H1 (cell line): ENCODE data around the gene GPR17. TPM values are rescaled to one million over a fixed set of nuclear protein-coding genes. Genes with fewer than 3 reads are reported as not detected.
A peak's percentile ranks its signal among the peaks of the same experiment; 100 is the strongest.

Experiments used
- CTCF ChIA-PET: fragments of 300-600 bp; sonication (Branson Sonifier 250); formaldehyde crosslinking; loops from one replicate; lab custom pipeline; 2021; ENCODE audit not compliant: partially characterized antibody; lab: Charles Lee
- POLR2A ChIA-PET: fragments of 300-600 bp; sonication (Branson Sonifier 250); formaldehyde crosslinking; loops from one replicate; lab custom pipeline; 2021; ENCODE audit warnings: inconsistent platforms; ENCODE audit not compliant: partially characterized antibody; lab: Charles Lee
- DNase-seq, 2 experiments: peaks; one replicate each; pipeline versions ENCODE4 v3.0.0 to v3.0.0-alpha.2; 2010 to 2022; ENCODE audit warnings: low spot score in 2 of 2, low read depth in 1 of 2, mixed read lengths in 1 of 2
- FAIRE-seq: peaks from 2 replicates; lab custom pipeline; 2011; peaks lifted over from hg19 to GRCh38; lab: Jason Lieb, UNC
- H2AFZ ChIP-seq: 2 replicates; pipeline ENCODE4 v1.8.1; 2012; ENCODE audit warnings: low read length, inconsistent platforms
- H2AK5ac ChIP-seq: 2 replicates; pipeline ENCODE4 v1.6.1; 2013; ENCODE audit warnings: low read depth, low read length
- H2BK120ac ChIP-seq: replicated peaks from 2 replicates; pipeline ENCODE3; 2013; ENCODE audit warnings: low read depth, low read length, inconsistent platforms
- H2BK12ac ChIP-seq: 2 replicates; pipeline ENCODE4 v1.6.1; 2013; ENCODE audit warnings: low read depth, low read length
- H2BK15ac ChIP-seq: 2 replicates; pipeline ENCODE4 v1.6.1; 2013; ENCODE audit warnings: low read length
- H2BK20ac ChIP-seq: 2 replicates; pipeline ENCODE4 v1.6.1; 2013; ENCODE audit warnings: low read length
- H2BK5ac ChIP-seq: 2 replicates; pipeline ENCODE4 v1.6.1; 2013; ENCODE audit warnings: low read depth, low read length
- H3K14ac ChIP-seq: 2 replicates; pipeline ENCODE4 v1.6.1; 2013; ENCODE audit warnings: inconsistent platforms; ENCODE audit not compliant: insufficient read length
- H3K18ac ChIP-seq: 2 replicates; pipeline ENCODE4 v1.6.1; 2013; ENCODE audit warnings: low read length; ENCODE audit errors: extremely low read depth
- H3K23ac ChIP-seq: 2 replicates; pipeline ENCODE4 v1.6.1; 2013; ENCODE audit warnings: inconsistent platforms; ENCODE audit not compliant: insufficient read length
- H3K23me2 ChIP-seq: 2 replicates; pipeline ENCODE4 v1.6.1; 2013; ENCODE audit warnings: low read depth, low read length
- H3K27ac ChIP-seq: 2 replicates; pipeline ENCODE4 v1.6.1; 2011; ENCODE audit warnings: low read depth, low read length, inconsistent platforms
- H3K27me3 ChIP-seq, 4 experiments: replicated peaks in 1 of 4; 1 replicate in 1 of 4; 2 replicates in 3 of 4; pipeline versions ENCODE4 v1.6.1 to v1.8.1; 2011 to 2013; ENCODE audit warnings: low read length in 3 of 4, mild to moderate bottlenecking in 3 of 4, inconsistent platforms in 2 of 4, mixed read lengths in 2 of 4, moderate library complexity in 1 of 4; ENCODE audit not compliant: control insufficient read depth in 3 of 4, insufficient read depth in 3 of 4; ENCODE audit errors: extremely low read depth in 1 of 4
- H3K36me3 ChIP-seq, 4 experiments: 2 replicates each; pipeline versions ENCODE4 v1.6.1 to v1.8.1; 2011 to 2013; ENCODE audit warnings: mild to moderate bottlenecking in 4 of 4, low read length in 3 of 4, moderate library complexity in 2 of 4, control low read depth in 1 of 4, inconsistent platforms in 1 of 4; ENCODE audit not compliant: insufficient read depth in 4 of 4, control insufficient read depth in 2 of 4
- H3K4ac ChIP-seq: replicated peaks from 2 replicates; pipeline ENCODE3; 2013; ENCODE audit warnings: low read length, low read depth, mixed read lengths, inconsistent platforms; ENCODE audit not compliant: insufficient read length
- H3K4me1 ChIP-seq, 4 experiments: replicated peaks in 1 of 4; 1 replicate in 1 of 4; 2 replicates in 3 of 4; pipeline versions ENCODE4 v1.6.1 to v1.8.1; 2011 to 2013; ENCODE audit warnings: low read length in 3 of 4, inconsistent platforms in 2 of 4, mixed read lengths in 1 of 4; ENCODE audit not compliant: insufficient read depth in 4 of 4, control insufficient read depth in 3 of 4
- H3K4me2 ChIP-seq, 2 experiments: 2 replicates each; pipeline versions ENCODE4 v1.6.1 to v1.8.1; 2011 to 2013; ENCODE audit warnings: low read depth in 2 of 2, low read length in 2 of 2, control low read depth in 1 of 2, inconsistent platforms in 1 of 2, mild to moderate bottlenecking in 1 of 2; ENCODE audit not compliant: insufficient read depth in 1 of 2
- H3K4me3 ChIP-seq, 4 experiments: fragments of 200-600, 300-600 bp in 1 of 4; sonication (generic), shearing (Covaris generic), sonication (Bioruptor Twin) in 1 of 4; 2 replicates each; pipeline versions ENCODE4 v1.5.1 to v1.8.1; 2011 to 2016; ENCODE audit warnings: low read length in 4 of 4, low read depth in 3 of 4, control low read depth in 2 of 4, inconsistent platforms in 2 of 4, mild to moderate bottlenecking in 2 of 4, mixed read lengths in 1 of 4, moderate library complexity in 1 of 4; ENCODE audit not compliant: insufficient read depth in 2 of 4; ENCODE audit errors: extremely low read depth in 1 of 4
- H3K56ac ChIP-seq: replicated peaks from 2 replicates; pipeline ENCODE3; 2013; ENCODE audit warnings: low read depth, mild to moderate bottlenecking, mixed read lengths, low read length, inconsistent platforms; ENCODE audit not compliant: insufficient read length
- H3K79me1 ChIP-seq: 2 replicates; pipeline ENCODE4 v1.6.1; 2013; ENCODE audit warnings: low read depth, low read length, control low read depth
- H3K79me2 ChIP-seq, 2 experiments: 2 replicates each; pipeline versions ENCODE4 v1.6.1 to v1.8.1; 2012 to 2013; ENCODE audit warnings: low read length in 2 of 2, mild to moderate bottlenecking in 2 of 2, inconsistent platforms in 1 of 2; ENCODE audit not compliant: insufficient read depth in 2 of 2, control insufficient read depth in 1 of 2
- H3K9ac ChIP-seq, 4 experiments: replicated peaks in 1 of 4; 1 replicate in 1 of 4; 2 replicates in 3 of 4; pipeline versions ENCODE4 v1.6.1 to v1.8.1; 2011 to 2013; ENCODE audit warnings: low read depth in 3 of 4, low read length in 3 of 4, control low read depth in 2 of 4, mild to moderate bottlenecking in 2 of 4, moderate library complexity in 2 of 4, inconsistent platforms in 1 of 4; ENCODE audit errors: extremely low read depth in 1 of 4
- H3K9me3 ChIP-seq, 2 experiments: 2 replicates each; pipeline versions ENCODE4 v1.6.1 to v1.8.1; 2012 to 2013; ENCODE audit warnings: mild to moderate bottlenecking in 2 of 2, moderate library complexity in 2 of 2, control low read depth in 1 of 2, inconsistent platforms in 1 of 2, low read depth in 1 of 2, low read length in 1 of 2, mixed read lengths in 1 of 2; ENCODE audit not compliant: insufficient read depth in 2 of 2
- H4K20me1 ChIP-seq, 2 experiments: replicated peaks in 1 of 2; 2 replicates each; pipeline versions ENCODE3 to v1.8.1; 2011 to 2013; ENCODE audit warnings: inconsistent platforms in 2 of 2, low read length in 2 of 2, mild to moderate bottlenecking in 1 of 2; ENCODE audit not compliant: insufficient read depth in 2 of 2, control insufficient read depth in 1 of 2
- H4K5ac ChIP-seq: 2 replicates; pipeline ENCODE4 v1.6.1; 2013; ENCODE audit warnings: low read length, low read depth, mixed read lengths, inconsistent platforms; ENCODE audit not compliant: insufficient read length
- H4K8ac ChIP-seq: 2 replicates; pipeline ENCODE4 v1.8.0; 2013; ENCODE audit warnings: mild to moderate bottlenecking, moderate library complexity, low read length, inconsistent platforms; ENCODE audit not compliant: insufficient read depth; ENCODE audit errors: extremely low read depth
- H4K91ac ChIP-seq: replicated peaks from 2 replicates; pipeline ENCODE3; 2013; ENCODE audit warnings: low read length, mixed read lengths, inconsistent platforms; ENCODE audit not compliant: insufficient read length
- EZH2 ChIP-seq: fragments of 200-600 bp; sonication (generic); IDR thresholded peaks from 2 replicates; pipeline ENCODE4 v1.7.1; 2012; ENCODE audit warnings: low read depth, mild to moderate bottlenecking, moderate library complexity, low read length, inconsistent platforms; ENCODE audit not compliant: severe bottlenecking
- KDM4A ChIP-seq: IDR thresholded peaks from one replicate; pipeline ENCODE4 v1.7.1; 2012; ENCODE audit warnings: low read depth, mild to moderate bottlenecking, moderate library complexity, low read length, inconsistent platforms; ENCODE audit not compliant: severe bottlenecking
- SUZ12 ChIP-seq: fragments of 200-600 bp; sonication (generic); IDR thresholded peaks from 2 replicates; pipeline ENCODE4 v1.6.1; 2012; ENCODE audit warnings: mild to moderate bottlenecking, inconsistent platforms, low read length, moderate library complexity, mixed read lengths
- TAF1 ChIP-seq: IDR thresholded peaks from 2 replicates; pipeline ENCODE4 v1.6.1; 2011; ENCODE audit warnings: mild to moderate bottlenecking, low read depth, low read length
- YY1 ChIP-seq: IDR thresholded peaks from 2 replicates; pipeline ENCODE4 v1.6.1; 2011; ENCODE audit warnings: low read depth, mild to moderate bottlenecking, low read length
- WGBS, 2 experiments: shearing (Covaris generic) in 1 of 2; methylation state at CpG; one replicate each; pipeline versions ENCODE4 v1.1.6 to v1.1.7; 2013 to 2015; ENCODE audit warnings: low lambda C conversion rate in 2 of 2, mixed read lengths in 2 of 2, inconsistent platforms in 1 of 2, low coverage in 1 of 2, missing lambda C conversion rate in 1 of 2; ENCODE audit not compliant: insufficient replicate concordance in 2 of 2, insufficient coverage in 1 of 2, insufficient read length in 1 of 2; ENCODE audit errors: extremely low coverage in 1 of 2, missing lambda C conversion rate in 1 of 2; 5-methylcytosine and 5-hydroxymethylcytosine counted together
- polyA plus RNA-seq, 7 experiments: library from polyadenylated mRNA; depleted of rRNA in 3 of 7; stranded (reverse) in 5 of 7; unstranded in 2 of 7; fragments of >200 nt in 5 of 7; fragments of 200-250 nt in 2 of 7; gene quantifications; 1 replicate in 5 of 7; 2 replicates in 1 of 7; 4 replicates in 1 of 7; pipeline versions ENCODE4 v1.2.1 to v1.2.3, GENCODE V29; 2011 to 2013; ENCODE audit warnings: missing spikeins in 2 of 7, mixed read lengths in 2 of 7
- total RNA-seq: library from RNA; stranded (reverse); fragmentation: NEBNext Ultra II Directional; extraction: Animal tissue kit (Norgen Biotek cat#: 25700); gene quantifications from 2 replicates; pipeline ENCODE4 v1.2.1, GENCODE V29; 2021

Gene GPR17
- total and polyA plus RNA-seq, 2 of the 8 experiments (the other 6 are each of a cell fraction or from before 2014, with no cell fraction given) = 0.03 TPM; not detected in 1

- peak overlapping the region; percentile 43 to 71 for H3K4me2 ChIP-seq
Observed at GRCh38 chr2:127664065-127664894, 18.3 kb downstream of the GPR17 start.

More at GRCh38 chr2:127664065-127664894, 18.3 kb downstream of the GPR17 start:
- TF ChIP-seq YY1 (0 out of 2 replicates have a peak, but pooled peaks have one; percentile 36), SUZ12 (peak; percentile 63; the same call in 1 of the 2 replicates), EZH2 (peak; percentile 47), KDM4A (peak; percentile 89), TAF1 (no peak)
- H3K4ac ChIP-seq = peak overlapping the region; percentile 63
- FAIRE-seq (no peak), DNase-seq (no peak)
- peak overlapping the region; percentile 83; the same call in 1 of the 2 replicates for H3K18ac ChIP-seq
- peaks cover 0 to 3% (median 0%) of the 10 kb centered on the region in 4 experiments; a peak in 3 of 7 replicates for H3K4me1 ChIP-seq
- no peak overlapping the region for H2BK12ac ChIP-seq
- H3K27ac ChIP-seq = no peak overlapping the region
- peaks cover 3% of the 10 kb centered on the region; the same call in 1 of the 2 replicates for H3K23me2 ChIP-seq
- H3K23ac ChIP-seq = no peak overlapping the region
- H3K27me3 ChIP-seq = peaks cover 9 to 33% (median 25%) of the 10 kb centered on the region in 4 experiments
- no peak overlapping the region for H2AK5ac ChIP-seq
- no peaks in the 10 kb centered on the region for H3K36me3 ChIP-seq
- no peaks in the 10 kb centered on the region for H4K20me1 ChIP-seq
- H4K8ac ChIP-seq = peak overlapping the region; percentile 76; the same call in 1 of the 2 replicates
- no peak overlapping the region for H3K14ac ChIP-seq
- no peak overlapping the region for H2BK20ac ChIP-seq
- H3K4me3 ChIP-seq = peak overlapping the region; percentile 25 to 63 (median 45)
- no peak overlapping the region for H4K5ac ChIP-seq
- ChIA-PET CTCF (interaction anchor here (0.6 to 2.6 kb wide), 8 partner anchors 12 to 245 kb away, joined by 3 to 11 read pairs (median 4); no protein-coding TSS in a partner anchor), POLR2A (interaction anchor here (1.1 to 3.8 kb wide), 2 partner anchors 11 to 147 kb away, joined by 3 to 21 read pairs; partner anchors contain the start of genes LIMS2 and WDR33)
- no peaks in the 10 kb centered on the region for H3K79me1 ChIP-seq
- H3K9ac ChIP-seq = peak overlapping the region in 2 of 4 experiments; percentile 20 to 67; a peak in 3 of 7 replicates
- no peak overlapping the region for H2BK15ac ChIP-seq
- 22% methylated on average over 34 of the region's 69 CpGs; no CpG with 5 or more reads in 1 of the 2 experiments for WGBS, 2 experiments
- peak overlapping the region; percentile 91; the same call in 1 of the 2 replicates for H2AFZ ChIP-seq
- H3K56ac ChIP-seq = no peak overlapping the region
- H4K91ac ChIP-seq = no peak overlapping the region
- H3K79me2 ChIP-seq = no peaks in the 10 kb centered on the region
- H2BK120ac ChIP-seq = no peak overlapping the region
- no peaks in the 10 kb centered on the region for H3K9me3 ChIP-seq
- H2BK5ac ChIP-seq = no peak overlapping the region
